Measurements from ENCODE around the gene DNAJB5.

Gene DNAJB5

DNA sequence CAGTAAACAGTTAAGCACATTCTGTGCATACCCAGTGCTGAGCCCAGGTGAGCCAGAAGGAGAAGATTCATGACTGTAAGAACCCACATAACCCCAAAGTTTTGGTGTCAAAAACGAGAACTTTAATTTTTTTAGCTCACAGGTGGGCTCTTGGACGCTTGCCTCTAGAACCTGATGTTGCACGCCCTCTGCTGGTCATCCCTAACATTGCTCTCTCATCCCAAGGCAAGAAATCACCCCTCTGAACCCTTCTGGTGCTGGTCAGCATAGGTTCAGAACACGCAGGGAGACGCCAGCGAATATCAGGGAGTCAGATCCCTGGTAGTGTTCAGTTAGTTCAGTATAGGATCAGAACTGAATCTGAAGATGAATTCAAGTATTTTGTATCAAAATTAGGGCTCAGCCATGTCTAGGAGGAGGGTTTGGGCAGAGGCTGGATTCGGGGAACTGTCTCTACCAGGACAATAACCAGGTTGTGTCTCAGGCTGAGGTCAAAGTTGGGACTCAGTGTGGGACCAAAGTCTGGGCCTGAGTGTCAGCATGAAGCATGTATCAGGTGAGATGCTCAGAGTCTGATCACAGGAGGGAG is 4.1 kb upstream of the DNAJB5 start:
- peak; percentile 58 to 67 for DNase-seq

DNA sequence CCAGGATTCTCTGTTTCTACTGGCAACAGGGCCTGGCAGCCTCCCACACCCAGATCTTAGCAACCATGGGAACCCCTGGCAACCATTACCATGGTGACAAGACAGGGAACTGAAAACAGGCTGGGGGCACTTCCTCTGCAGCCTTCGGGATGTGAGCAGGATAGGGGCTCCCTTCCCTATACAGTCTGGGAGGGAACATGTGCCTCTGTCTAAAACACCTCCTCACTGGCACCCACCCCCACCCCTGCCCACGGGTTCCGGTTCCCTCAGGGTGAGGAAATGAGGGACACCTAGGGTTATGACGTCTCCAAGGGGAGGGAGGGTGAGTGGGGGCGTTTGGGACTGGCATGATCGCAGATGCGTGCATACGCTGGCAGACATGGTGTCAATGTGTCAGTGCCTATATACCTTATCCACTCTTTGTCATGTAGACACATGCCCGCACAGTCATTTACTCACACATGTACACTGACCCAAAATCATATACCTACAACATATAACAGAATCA is 3.0 kb upstream of the DNAJB5 start:
- peak; percentile 76 to 84 for DNase-seq

DNA sequence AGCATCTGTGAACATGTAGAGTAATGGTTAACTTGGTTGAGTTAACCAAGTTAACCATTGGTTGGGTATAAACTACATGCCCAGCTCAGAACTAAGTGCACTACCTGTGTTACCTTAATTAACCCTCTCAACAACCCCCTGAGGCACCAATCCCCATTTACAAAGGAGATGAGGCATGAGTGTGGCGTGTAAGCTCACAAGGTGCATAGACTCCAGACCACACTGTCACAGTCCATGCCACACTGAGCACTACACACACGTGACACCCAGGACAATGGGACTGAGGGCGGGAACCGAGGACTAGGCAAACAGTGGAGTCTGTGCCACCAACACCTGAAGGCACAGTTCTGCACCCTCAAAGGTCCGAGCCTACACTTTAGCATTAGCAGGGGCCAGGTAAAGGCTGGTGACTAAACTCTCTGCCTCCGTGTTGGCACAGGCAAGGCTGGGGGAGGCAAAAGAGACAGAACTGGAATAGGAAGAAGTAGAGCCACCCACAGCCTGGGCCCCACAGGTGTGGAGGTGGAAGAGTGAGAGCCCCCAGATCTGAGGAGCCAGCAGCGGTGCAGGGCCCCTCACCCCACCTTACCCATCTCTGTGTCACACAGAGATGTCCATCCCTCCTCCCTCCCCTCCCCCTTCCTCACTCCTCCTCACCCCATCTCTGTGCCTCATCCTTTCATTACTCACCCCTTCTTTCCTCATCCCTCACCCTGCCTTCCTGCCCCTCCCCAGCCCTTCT is 2.2 kb upstream of the DNAJB5 start:
- no peak for DNase-seq

DNA sequence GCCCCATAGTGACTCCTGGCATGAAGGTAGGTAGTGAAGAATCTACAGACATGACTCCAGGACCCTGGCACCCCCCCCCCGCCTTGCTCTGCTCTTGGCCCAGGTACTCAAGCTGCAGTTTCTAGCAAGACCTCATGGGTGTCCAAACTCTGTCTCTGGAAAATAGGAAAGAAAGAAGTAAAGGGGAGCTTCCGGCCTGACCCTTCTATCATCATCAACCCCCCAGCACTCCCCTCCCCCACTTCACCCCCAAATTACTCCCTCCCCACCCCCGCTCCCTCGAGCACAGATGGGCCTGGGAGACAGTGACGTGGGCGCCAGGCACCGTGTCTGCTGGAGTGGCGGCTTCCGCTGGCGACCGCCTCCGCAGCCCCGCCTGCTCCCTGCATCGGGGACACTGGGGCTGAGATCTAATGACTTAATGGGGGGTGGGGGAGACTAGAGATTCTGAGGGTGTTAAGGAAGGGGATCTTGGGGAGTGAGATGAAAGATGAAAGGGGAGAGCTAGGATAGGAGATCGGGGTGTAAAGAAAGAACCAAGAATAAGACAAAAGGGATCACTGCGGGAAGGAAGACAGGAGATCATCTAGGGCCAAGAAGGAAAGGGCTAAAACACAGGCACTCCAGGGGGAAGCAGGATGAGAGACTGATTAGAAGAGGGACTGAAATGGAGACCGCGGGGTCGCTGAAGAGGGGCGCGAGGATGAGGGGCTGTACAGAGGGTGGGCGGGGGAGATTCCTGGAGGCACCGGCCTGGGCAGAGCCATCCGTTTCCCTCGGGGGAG is 1.1 kb upstream of the DNAJB5 start:
- peak; percentile 69 to 70 for DNase-seq

DNA sequence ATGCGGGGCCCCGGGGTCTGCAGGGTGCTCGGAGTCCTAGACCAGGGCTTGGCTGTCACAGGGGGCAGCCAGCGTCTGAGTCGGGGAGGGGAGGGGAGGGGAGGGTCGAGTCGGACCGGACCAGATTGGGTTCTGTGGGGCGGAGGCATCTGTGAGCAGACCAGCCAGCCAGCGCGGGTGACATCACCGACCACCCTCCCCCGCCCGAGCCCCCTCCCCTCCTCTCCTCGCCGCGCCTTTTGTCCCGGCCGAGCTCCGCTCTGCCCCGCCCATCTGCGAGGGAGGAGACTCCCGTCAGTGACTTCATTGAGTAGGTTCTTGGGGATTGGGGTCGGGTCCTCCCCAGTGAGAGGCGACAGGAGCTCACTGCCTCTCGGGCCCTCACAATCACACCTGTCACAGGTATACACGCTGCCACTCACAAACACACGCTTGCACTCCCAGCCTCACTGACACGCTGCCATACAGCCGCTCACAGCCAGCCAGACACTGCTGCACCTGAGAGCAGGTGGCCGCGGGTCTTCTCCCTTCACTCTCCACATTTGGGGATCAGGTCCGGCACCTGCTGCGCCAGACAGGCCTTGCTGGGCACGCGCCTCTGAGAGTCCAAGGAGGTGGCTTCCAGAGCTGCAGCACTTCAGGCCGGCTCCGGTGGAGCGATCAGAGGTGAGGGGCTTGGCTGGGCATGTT is 546 bp downstream of the DNAJB5 start:
- peak; percentile 25 to 48 for DNase-seq

DNA sequence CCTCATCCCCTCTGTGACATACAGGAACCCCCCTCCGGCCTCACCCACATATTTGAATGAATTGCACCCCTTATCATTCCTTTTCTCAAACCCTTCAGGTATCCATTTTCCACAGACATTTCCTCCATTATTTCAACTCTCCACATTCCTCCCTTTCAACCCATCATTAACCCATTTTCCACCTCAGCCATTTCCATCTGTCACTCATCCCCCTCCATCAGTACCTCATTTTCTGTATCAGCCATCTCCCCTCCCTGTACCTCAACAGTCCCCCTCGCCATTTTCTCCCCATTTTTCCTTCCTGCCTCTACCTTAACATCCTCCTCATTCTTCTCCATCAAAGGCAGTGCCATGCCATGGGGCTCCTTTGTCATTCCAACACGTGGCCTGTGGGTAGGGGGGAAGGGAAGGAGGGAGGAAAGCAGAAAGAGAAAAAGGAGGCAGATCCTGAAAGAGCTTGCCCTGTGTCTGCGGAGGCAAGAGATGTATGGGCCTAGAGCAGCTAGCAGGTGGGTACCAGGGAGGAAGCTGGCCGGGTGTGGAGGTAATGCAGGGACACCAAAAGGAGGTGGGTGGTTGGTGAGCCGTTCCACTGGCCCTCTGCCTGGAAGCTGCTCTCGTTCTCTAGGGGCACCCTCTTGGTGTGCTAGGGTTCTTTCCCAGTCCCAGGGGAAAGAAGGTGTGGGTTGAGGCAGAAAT is 1.5 kb downstream of the DNAJB5 start:
- no peak for DNase-seq

DNA sequence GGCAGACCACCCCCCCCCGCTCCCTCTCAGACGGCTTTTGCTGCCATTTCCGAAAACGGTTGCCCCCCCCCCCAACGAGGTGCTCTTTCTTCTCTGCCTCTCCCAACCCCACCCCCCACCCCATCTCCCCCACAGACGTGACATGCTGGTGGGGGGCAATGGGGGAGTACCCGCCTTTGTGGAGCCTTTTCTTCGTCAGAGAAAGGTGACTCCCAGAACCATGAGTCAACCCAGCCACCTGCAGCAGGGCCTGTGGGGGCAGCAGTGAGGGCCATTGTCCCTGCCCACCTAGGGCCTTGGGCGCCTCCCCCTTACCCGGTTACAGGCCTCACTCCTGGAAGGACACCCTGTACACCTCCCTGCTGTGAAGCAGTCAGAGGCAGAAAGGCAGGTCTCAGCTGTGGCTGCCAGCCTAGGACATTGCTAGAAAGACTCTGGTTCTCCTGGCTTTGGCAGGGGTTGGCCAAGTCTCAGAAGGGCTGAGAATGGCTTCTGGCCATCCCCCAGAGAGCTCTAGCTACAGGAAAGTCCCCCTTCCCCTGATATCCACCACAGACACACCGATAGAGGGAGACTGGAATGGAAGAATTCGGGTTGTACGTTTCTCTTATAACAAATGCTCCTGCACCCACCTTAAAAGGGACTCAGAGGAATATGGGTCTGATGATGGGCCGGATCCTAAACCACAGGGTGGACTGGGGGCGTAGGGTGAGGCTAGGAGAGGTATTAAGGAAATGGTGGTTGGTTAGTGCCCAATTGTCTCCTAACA is 2.2 kb downstream of the DNAJB5 start:
- DNase-seq, result no peak

DNA sequence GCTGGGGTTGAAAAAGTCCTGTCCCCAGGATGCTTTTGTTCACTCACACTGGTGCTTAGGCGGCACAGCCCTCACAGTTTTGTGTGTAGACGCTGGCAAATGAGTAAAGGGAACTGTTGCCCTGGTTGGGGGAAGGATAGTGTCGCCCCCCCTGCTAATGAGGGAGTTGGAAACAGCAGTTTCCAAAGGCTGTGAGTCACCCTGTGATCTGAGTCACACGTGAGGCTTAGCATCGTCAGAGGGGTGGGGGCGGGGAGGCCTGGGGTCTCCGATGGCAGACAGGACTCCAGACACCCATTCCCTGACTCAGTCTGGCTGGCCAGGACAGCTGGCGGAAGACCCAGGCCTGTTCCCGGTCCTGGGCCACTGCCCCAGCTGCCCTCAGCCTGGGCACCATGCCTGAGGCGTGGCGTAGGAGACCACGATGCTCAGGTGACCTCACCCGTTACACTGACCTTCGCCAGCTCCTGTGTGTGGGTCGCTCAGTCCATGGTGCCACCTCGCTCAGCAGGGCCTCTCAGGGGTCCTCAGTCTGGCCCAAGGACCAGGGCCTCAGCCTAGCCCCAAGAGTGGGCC is 2.9 kb downstream of the DNAJB5 start:
- DNase-seq, result peak in 1 of 2 donors; percentile 40

DNA sequence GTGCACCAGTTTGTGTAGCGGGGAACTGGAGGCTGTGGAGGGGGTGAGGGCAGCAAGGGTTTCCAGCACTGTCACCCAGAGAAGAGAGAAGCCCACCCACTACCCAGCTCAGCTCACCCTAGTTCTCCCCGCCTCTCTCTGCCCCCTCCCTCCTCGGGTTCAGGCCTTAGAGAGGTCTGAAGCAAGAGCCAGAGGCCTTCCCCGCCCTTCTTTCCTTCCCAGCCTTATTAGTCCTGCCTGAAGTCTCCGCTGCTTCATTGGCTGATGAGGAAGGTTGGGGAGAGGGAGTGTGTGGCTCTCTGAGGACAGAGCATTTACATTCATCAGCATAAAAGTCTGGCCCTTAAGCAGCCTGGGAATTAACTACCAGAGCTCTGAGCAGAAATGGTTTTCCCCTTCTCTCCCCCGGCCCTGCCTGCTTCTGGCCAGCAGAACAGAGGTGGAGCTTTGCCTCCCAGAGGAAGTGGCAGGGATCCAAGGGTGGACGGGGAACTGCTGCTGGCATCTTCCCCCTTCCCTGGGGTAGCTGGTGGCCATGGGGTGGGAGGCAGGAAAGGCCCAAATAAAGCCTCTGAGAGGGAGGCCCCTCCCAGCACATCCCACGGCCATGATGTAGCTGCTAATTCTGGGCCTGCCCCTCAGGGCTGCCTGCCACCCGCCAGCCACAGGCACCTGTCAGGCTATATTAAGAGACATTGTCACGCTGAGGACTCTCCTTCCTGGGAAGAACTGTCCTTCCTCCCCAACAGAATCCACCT is 4.1 kb downstream of the DNAJB5 start:
- no peak for DNase-seq

DNA sequence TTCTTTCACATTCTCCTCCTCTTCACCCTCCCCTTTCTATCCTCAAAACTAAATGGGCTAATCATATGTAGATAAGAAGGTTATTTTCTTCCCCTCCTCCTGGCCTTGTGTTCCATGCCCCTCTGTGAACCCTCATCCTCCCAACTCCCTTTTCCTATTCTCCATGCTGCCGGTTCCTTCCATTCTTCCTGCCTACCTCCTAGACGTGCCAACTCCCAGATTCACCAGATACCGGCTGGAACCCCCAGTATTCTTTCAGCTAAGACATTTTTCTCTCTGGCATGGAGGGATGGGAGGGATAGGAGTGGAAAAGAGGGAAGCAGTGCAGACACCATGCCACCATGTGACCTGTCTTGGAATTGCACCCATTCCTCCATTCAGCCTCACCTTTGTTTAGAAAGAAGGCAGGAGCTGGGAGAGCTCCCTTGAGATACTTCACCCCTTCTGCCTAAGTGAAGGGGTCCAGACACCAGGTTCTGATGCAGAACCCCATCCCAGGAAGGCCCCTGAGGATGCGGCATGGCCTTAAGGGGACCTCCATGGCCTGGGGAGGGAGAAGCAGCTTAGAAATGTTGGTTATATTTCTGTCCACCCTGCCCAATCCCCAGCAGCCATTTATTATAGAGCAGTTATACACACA is 4.8 kb downstream of the DNAJB5 start:
- no peak for DNase-seq

DNA sequence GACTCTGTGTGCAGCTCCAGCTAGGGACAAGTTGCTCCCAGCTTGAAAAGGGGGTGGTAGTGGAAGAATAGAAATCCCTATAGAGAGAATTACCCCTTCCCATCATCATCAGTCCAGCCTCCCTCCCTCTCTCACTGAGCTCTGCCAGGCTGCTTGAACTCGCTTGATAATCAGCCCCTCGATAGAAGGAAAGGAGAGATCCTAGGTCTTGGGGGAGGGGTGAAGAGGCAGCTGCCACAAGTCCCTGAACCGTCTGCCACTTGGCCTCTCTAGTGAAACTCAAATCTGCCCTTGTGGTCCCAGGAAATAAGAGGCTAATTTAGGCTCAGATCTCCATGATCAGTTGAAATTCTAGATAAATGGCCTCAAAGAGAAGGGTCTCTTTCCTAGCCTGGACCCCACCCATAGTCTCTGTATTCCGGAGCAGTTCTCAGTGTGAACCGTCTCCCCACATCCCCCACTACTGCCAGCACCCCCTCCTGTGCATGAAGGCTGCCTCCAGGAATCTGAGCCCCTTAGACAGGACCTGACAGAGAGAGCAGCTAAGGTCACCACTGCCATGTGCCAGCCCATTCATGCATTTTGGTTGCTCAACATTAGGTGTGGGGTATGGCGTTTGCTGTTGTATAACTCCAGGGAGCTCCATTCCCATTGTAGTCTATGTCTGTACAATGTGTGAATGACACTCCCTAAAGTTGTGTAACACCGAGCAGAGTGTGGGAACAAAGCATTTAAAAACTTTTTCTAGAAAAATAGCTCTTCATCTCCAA is 5.5 kb downstream of the DNAJB5 start:
- no peak for DNase-seq

DNA sequence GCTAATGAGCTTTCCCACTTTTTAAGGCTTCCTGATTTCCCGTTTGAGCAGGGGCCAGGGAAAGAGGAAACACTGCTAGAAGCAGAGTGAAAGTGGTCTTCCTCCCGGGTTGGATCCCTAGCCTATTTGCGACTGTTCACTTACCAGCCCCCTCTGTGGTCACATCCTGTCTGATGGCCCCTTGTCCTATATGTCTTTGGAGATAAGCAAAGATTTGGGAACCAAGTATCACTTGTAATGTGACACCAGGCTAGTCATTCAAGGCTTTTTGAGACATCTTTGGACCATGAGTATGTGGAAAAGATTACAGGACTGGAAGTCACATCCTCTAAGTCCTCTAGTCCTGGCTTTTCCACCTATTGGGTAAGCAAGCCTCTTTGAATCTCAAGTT is 6.1 kb downstream of the DNAJB5 start:
- DNase-seq, result no peak

DNA sequence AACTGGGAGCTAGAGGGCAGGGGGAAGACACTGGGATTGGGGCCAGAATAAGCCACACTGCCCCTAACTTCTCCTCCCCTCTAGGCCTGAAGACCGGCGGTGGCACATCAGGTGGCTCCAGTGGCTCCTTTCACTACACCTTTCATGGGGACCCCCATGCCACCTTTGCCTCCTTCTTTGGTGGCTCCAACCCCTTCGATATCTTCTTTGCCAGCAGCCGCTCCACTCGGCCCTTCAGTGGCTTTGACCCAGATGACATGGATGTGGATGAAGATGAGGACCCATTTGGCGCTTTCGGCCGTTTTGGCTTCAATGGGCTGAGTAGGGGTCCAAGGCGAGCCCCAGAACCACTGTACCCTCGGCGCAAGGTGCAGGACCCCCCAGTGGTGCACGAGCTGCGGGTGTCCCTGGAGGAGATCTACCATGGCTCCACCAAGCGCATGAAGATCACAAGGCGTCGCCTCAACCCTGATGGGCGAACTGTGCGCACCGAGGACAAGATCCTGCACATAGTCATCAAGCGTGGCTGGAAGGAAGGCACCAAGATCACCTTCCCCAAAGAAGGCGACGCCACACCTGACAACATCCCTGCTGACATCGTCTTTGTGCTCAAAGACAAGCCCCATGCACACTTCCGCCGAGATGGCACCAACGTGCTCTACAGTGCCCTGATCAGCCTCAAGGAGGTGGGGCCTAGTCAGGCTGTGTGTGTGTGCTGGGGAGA is 6.8 kb downstream of the DNAJB5 start:
- no peak for DNase-seq

DNA sequence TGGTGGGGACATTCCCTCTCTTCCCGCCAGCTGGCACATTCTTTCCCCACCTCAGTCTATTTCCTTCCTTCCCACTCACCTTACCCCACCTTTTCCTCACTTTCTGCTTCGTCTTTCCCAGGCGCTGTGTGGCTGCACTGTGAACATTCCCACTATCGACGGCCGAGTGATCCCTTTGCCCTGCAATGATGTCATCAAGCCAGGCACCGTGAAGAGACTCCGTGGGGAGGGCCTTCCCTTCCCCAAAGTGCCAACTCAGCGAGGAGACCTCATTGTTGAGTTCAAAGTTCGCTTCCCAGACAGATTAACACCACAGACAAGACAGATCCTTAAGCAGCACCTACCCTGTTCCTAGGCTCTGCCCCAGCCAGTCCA is 7.3 kb downstream of the DNAJB5 start:
- DNase-seq, result no peak

DNA sequence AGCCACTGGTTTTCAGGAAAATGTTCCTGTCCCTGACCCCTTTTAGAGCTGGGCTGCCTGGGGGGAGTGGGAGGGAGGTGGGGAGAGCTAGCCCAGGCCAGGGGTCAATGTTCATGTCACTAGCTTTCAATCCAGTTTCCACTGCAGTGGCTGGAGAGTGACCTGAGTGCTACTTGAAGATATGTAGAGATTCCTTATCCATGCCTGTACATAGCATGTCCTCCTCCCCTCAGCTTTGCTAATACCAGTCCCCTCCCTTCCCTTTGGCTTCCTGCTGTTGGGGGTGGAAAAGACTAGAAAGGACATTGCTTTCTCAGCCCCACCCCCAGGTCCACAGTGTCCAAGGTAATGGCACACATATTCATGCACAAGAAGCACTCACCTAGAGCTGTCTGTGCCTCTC is 7.8 kb downstream of the DNAJB5 start:
- no peak for DNase-seq

DNA sequence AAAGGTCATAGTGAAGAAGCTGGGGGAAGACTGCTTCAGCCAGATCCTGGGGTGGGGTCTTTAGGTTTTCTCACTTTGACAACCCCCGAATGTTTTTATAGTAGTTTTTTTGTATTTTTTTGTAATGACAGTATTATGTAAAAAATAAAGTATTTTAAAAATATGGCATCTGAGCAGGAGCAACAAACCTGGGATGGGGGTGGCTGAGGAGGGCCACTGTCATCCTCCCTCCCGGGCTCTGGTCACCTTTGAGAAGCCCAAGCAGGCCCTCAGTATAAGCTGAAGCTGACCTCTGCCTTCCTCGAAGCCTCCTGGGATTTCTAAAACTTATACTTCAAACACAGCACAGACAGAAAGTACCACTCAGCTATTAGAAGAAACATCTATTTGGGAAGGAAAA is 8.7 kb downstream of the DNAJB5 start:
- no peak for DNase-seq

DNA sequence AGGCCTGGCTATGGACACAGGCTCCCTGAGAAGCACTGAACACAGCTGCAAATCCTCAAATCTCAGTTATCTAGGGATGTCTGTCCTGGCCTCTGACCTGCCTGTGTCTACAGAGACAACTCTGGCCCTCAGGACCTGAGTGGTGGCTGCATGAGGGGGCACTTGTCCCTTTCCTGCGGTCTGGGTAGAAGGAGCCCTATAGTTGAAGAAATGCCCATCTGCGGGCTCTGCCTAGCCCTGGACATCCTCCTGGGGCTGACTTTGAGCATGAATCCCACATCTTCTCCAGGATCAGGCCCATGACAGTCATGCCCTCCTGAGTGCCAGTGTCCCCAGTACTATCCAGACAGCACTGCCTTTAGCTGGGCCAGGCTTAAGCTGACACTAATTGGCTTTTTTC is 10.0 kb downstream of the DNAJB5 start:
- no peak for DNase-seq

DNA sequence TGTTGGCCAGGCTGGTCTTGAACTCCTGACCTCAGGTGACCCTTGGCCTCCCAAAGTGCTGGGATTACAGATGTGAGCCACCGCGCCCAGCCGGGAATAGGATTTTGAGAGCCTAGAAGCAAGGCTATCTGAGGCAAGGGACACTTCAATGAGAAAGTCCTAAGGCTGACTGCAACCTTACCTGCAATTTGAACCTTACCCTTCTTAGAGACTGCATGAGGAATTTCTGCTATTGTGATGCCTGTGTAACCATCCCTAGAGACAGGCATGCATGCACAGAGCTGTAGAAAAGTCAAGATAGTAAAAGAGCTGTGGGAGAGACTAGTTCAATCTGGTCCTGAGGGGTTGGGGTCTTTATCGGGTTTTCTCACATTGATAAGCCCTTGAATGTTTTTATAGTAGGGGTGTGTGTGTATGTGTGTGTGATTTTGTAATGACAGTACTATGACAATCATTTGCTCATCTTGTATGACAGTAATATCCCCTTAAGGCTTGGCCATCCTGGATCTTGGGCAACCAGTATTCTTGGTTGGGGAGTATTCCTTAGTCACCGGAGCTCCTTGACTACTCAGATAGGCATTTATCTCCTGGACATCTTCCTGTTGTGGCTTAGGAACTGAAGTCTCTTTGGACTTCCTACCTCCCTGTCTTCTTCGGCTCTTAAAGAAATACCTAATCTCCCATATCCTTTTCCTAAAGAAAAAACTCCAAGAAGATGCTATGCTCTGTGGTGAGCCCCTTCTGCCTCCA is 11.2 kb downstream of the DNAJB5 start:
- DNase-seq, result no peak
